Fibroblast of lung (primary cell): ENCODE data around the gene TTC17. TPM values are rescaled to one million over a fixed set of nuclear protein-coding genes. Genes with fewer than 3 reads are reported as not detected.

Source experiments
- DNase-seq, 2 donors: peaks; one replicate each; pipeline versions ENCODE4 v3.0.0 to v3.0.0-alpha.2; 2010; ENCODE audit warnings: low read depth in 2 of 2
- H2AFZ ChIP-seq: 2 replicates; pipeline ENCODE4 v1.5.1; 2012; ENCODE audit warnings: low read length, control low read depth, inconsistent platforms
- H3K27ac ChIP-seq: 2 replicates; pipeline ENCODE4 v1.5.1; 2011; ENCODE audit warnings: low read length, control low read depth; ENCODE audit not compliant: insufficient read depth
- H3K27me3 ChIP-seq: 2 replicates; pipeline ENCODE4 v1.5.1; 2011; ENCODE audit warnings: mild to moderate bottlenecking, low read length; ENCODE audit not compliant: control insufficient read depth, insufficient read depth
- H3K36me3 ChIP-seq: 2 replicates; pipeline ENCODE4 v1.5.1; 2011; ENCODE audit warnings: low read length; ENCODE audit not compliant: control insufficient read depth, insufficient read depth
- H3K4me1 ChIP-seq: 2 replicates; pipeline ENCODE4 v1.5.1; 2011; ENCODE audit warnings: low read length; ENCODE audit not compliant: control insufficient read depth, insufficient read depth; ENCODE audit errors: extremely low read depth
- H3K4me2 ChIP-seq: 2 replicates; pipeline ENCODE4 v1.5.1; 2011; ENCODE audit warnings: low read length, control low read depth; ENCODE audit not compliant: insufficient read depth; ENCODE audit errors: extremely low read depth
- H3K4me3 ChIP-seq, 4 experiments: fragments of 200-600 bp in 1 of 4; sonication (generic) in 1 of 4; replicated peaks in 1 of 4; 2 replicates each; pipeline ENCODE4 v1.5.1; 2011 to 2016; ENCODE audit warnings: low read length in 4 of 4, low read depth in 3 of 4, mild to moderate bottlenecking in 3 of 4, control low read depth in 2 of 4, inconsistent platforms in 1 of 4, mixed read lengths in 1 of 4; ENCODE audit not compliant: insufficient read depth in 1 of 4; ENCODE audit errors: control extremely low read depth in 1 of 4
- H3K79me2 ChIP-seq: 2 replicates; pipeline ENCODE4 v1.5.1; 2012; ENCODE audit warnings: mild to moderate bottlenecking, low read length, inconsistent platforms; ENCODE audit not compliant: control insufficient read depth, insufficient read depth
- H3K9ac ChIP-seq: 2 replicates; pipeline ENCODE4 v1.5.1; 2011; ENCODE audit warnings: mild to moderate bottlenecking, low read length, control low read depth; ENCODE audit not compliant: insufficient read depth
- H3K9me3 ChIP-seq: 2 replicates; pipeline ENCODE4 v1.5.1; 2012; ENCODE audit warnings: low read depth, low read length; ENCODE audit not compliant: control insufficient read depth, insufficient read depth
- H4K20me1 ChIP-seq: 2 replicates; pipeline ENCODE4 v1.5.1; 2011; ENCODE audit warnings: low read length; ENCODE audit not compliant: control insufficient read depth, insufficient read depth; ENCODE audit errors: extremely low read depth
- CTCF ChIP-seq, 2 donors: IDR thresholded peaks in 1 of 2; conservative IDR thresholded peaks in 1 of 2; 1 replicate in 1 of 2; 2 replicates in 1 of 2; pipeline ENCODE4 v1.5.1; 2011 to 2012; ENCODE audit warnings: low read length in 2 of 2, control low read depth in 1 of 2, inconsistent platforms in 1 of 2, low read depth in 1 of 2, mild to moderate bottlenecking in 1 of 2
- EZH2 ChIP-seq: IDR thresholded peaks from 2 replicates; pipeline ENCODE4 v1.5.1; 2012; ENCODE audit warnings: low read length, control low read depth, mild to moderate bottlenecking; ENCODE audit errors: missing control alignments
- polyA plus RNA-seq, 2 donors: library from polyadenylated mRNA; depleted of rRNA in 1 of 2; stranded (reverse) in 1 of 2; unstranded in 1 of 2; fragments of >200 nt; gene quantifications; 2 replicates each; pipeline ENCODE4 v1.2.1, GENCODE V29; 2011 to 2012; ENCODE audit warnings: missing spikeins in 1 of 2
- total RNA-seq: library from RNA; depleted of rRNA; stranded (reverse); fragments of >200 nt; gene quantifications from 2 replicates; pipeline ENCODE4 v1.2.1, GENCODE V29; 2014

Gene TTC17
- total and polyA plus RNA-seq, 2 donors (not counting 1 experiment from before 2014, with no cell fraction given) = 72.3 to 129 TPM

- TF ChIP-seq EZH2 = no peak
- TF ChIP-seq CTCF (conservative IDR thresholded peaks at IDR 0.05 in 1 of 2, IDR thresholded peaks at IDR 0.05 in 1 of 2; ENCODE audit: low read depth in 1 of 2, low read length in 2 of 2) = no peak
- peaks cover 27% of the 10 kb centered on the region for H3K79me2 ChIP-seq
Measured at GRCh38 chr11:43377389-43377788, 18.7 kb downstream of the TTC17 start.

GRCh38 chr11:43378897-43379296 lies 20.2 kb downstream of the TTC17 start:
- peaks cover 24% of the 10 kb centered on the region for H3K79me2 ChIP-seq
- H2AFZ ChIP-seq = no peak overlapping the region
- no peaks in the 10 kb centered on the region for H3K9me3 ChIP-seq
- H3K4me3 ChIP-seq = no peak overlapping the region
- H3K9ac ChIP-seq = no peak overlapping the region
- H3K4me2 ChIP-seq = no peak overlapping the region
- no peaks in the 10 kb centered on the region for H3K27me3 ChIP-seq
- no peak for DNase-seq
- peaks cover 3% of the 10 kb centered on the region for H3K4me1 ChIP-seq
- H3K36me3 ChIP-seq = no peaks in the 10 kb centered on the region
- H3K27ac ChIP-seq = no peak overlapping the region
- no peaks in the 10 kb centered on the region for H4K20me1 ChIP-seq
- TF ChIP-seq CTCF (conservative IDR thresholded peaks at IDR 0.05 in 1 of 2, IDR thresholded peaks at IDR 0.05 in 1 of 2; ENCODE audit: low read depth in 1 of 2, low read length in 2 of 2) (no peak), EZH2 (no peak)

More at GRCh38 chr11:43377389-43377788, 18.7 kb downstream of the TTC17 start:
- Histone ChIP-seq H3K4me3 (no peak overlapping the region), H3K4me1 (peaks cover 3% of the 10 kb centered on the region), H3K27me3 (no peaks in the 10 kb centered on the region), H4K20me1 (no peaks in the 10 kb centered on the region), H3K36me3 (no peaks in the 10 kb centered on the region), H3K4me2 (no peak overlapping the region), H2AFZ (no peak overlapping the region), H3K9me3 (no peaks in the 10 kb centered on the region), H3K9ac (no peak overlapping the region), H3K27ac (no peak overlapping the region)
- no peak for DNase-seq

DNA sequence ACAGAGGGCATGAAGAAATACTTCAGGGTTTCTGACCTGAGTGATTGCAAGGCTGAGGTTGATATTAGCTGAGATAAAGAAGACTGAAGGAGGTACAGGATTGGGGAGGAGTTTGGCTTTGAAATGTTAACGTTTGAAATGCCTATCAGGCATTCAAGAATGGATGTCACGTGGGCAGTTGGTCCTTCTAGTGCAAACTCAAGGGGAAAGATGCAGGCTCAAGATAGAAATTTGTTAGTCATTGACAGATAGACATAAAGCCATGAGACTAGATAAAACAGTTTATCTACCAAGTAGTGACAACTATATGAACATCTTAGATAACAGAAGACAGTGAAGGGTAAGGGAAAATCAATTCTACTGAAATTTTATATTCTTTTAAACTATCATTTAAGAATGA lies 23.1 kb downstream of the TTC17 start:
- no peak overlapping the region for H3K27ac ChIP-seq
- H3K4me3 ChIP-seq = no peak overlapping the region
- H3K79me2 ChIP-seq = peaks cover 19% of the 10 kb centered on the region

More for the DNA sequence above, 23.1 kb downstream of the TTC17 start:
- Histone ChIP-seq H3K4me2 (no peak overlapping the region), H4K20me1 (no peaks in the 10 kb centered on the region), H3K27me3 (no peaks in the 10 kb centered on the region), H3K36me3 (peaks cover 1% of the 10 kb centered on the region), H3K4me1 (peaks cover under 1% of the 10 kb centered on the region), H2AFZ (no peak overlapping the region), H3K9ac (no peak overlapping the region), H3K9me3 (no peaks in the 10 kb centered on the region)
- DNase-seq = no peak
- TF ChIP-seq EZH2 = no peak
- no peak for TF ChIP-seq CTCF (conservative IDR thresholded peaks at IDR 0.05 in 1 of 2, IDR thresholded peaks at IDR 0.05 in 1 of 2; ENCODE audit: low read depth in 1 of 2, low read length in 2 of 2)
